ENCODE measurements around the gene AMT.

The AMT gene

GRCh38 chr3:49416867-49417266, 5.4 kb downstream of the AMT start:
- H3K9me3 ChIP-seq (ENCODE audit: control insufficient read depth, low read length), result no peaks in the 10 kb centered on the region
- no peak overlapping the region for H3K9ac ChIP-seq
- H3K27ac ChIP-seq, result peak overlapping the region; percentile 60
- peaks cover 13% of the 10 kb centered on the region for H3K79me2 ChIP-seq
- H3K4me3 ChIP-seq (ENCODE audit: low read depth, low read length), result no peak overlapping the region
- no peak overlapping the region for H3K4me2 ChIP-seq (ENCODE audit: low read length)
- no peaks in the 10 kb centered on the region for H3K27me3 ChIP-seq (ENCODE audit: control insufficient read depth, insufficient read depth, low read length)
- peaks cover 20% of the 10 kb centered on the region for H3K4me1 ChIP-seq
- H3K36me3 ChIP-seq (ENCODE audit: control insufficient read depth, insufficient read depth, low read length), result no peaks in the 10 kb centered on the region
- H2AFZ ChIP-seq, result no peak overlapping the region
- TF ChIP-seq CTCF (IDR thresholded peaks at IDR 0.05), result no peak

- peaks cover 17% of the 10 kb centered on the region for H3K4me1 ChIP-seq
- H3K4me3 ChIP-seq (ENCODE audit: low read depth, low read length), result no peak overlapping the region
- no peaks in the 10 kb centered on the region for H3K36me3 ChIP-seq (ENCODE audit: control insufficient read depth, insufficient read depth, low read length)
Observed at GRCh38 chr3:49415931-49416601, 6.2 kb downstream of the AMT start.

GRCh38 chr3:49414753-49415152, 7.5 kb downstream of the AMT start:
- no peak overlapping the region for H3K9ac ChIP-seq
- no peak overlapping the region for H2AFZ ChIP-seq
- no peaks in the 10 kb centered on the region for H3K36me3 ChIP-seq (ENCODE audit: control insufficient read depth, insufficient read depth, low read length)
- peaks cover 23% of the 10 kb centered on the region for H3K4me1 ChIP-seq
- H3K4me3 ChIP-seq (ENCODE audit: low read depth, low read length), result no peak overlapping the region
- no peak for TF ChIP-seq CTCF (IDR thresholded peaks at IDR 0.05)
- no peak overlapping the region for H3K27ac ChIP-seq
- no peak overlapping the region for H3K4me2 ChIP-seq (ENCODE audit: low read length)
- peaks cover 24% of the 10 kb centered on the region for H3K79me2 ChIP-seq
- no peaks in the 10 kb centered on the region for H3K9me3 ChIP-seq (ENCODE audit: control insufficient read depth, low read length)
- H3K27me3 ChIP-seq (ENCODE audit: control insufficient read depth, insufficient read depth, low read length), result no peaks in the 10 kb centered on the region

More at GRCh38 chr3:49415931-49416601, 6.2 kb downstream of the AMT start:
- no peak for TF ChIP-seq CTCF (IDR thresholded peaks at IDR 0.05)
- Histone ChIP-seq H2AFZ (no peak overlapping the region), H3K27ac (peak overlapping the region; percentile 48), H3K4me2 (ENCODE audit: low read length) (no peak overlapping the region), H3K79me2 (peaks cover 12% of the 10 kb centered on the region), H3K9me3 (ENCODE audit: control insufficient read depth, low read length) (no peaks in the 10 kb centered on the region), H3K27me3 (ENCODE audit: control insufficient read depth, insufficient read depth, low read length) (no peaks in the 10 kb centered on the region), H3K9ac (no peak overlapping the region)

GRCh38 chr3:49413338-49413734, 8.9 kb downstream of the AMT start:
- H3K36me3 ChIP-seq (ENCODE audit: control insufficient read depth, insufficient read depth, low read length), result no peaks in the 10 kb centered on the region
- H3K27me3 ChIP-seq (ENCODE audit: control insufficient read depth, insufficient read depth, low read length), result no peaks in the 10 kb centered on the region
- H3K4me2 ChIP-seq (ENCODE audit: low read length), result peak overlapping the region; percentile 80
- peak overlapping the region; percentile 86 for H3K4me3 ChIP-seq (ENCODE audit: low read depth, low read length)
- peak overlapping the region; percentile 87 for H3K27ac ChIP-seq
- H2AFZ ChIP-seq, result no peak overlapping the region
- no peak for TF ChIP-seq CTCF (IDR thresholded peaks at IDR 0.05)
- H3K9me3 ChIP-seq (ENCODE audit: control insufficient read depth, low read length), result no peaks in the 10 kb centered on the region
- H3K79me2 ChIP-seq, result peaks cover 38% of the 10 kb centered on the region
- no peak overlapping the region for H3K9ac ChIP-seq
- peaks cover 23% of the 10 kb centered on the region for H3K4me1 ChIP-seq

Data from parathyroid adenoma (tissue), 2 donors.